Neural progenitor cell (in vitro differentiated cells): ENCODE data around the gene SMPD3. TPM values are rescaled to one million over a fixed set of nuclear protein-coding genes. Genes with fewer than 3 reads are reported as not detected.

ENCODE experiments used
- DNase-seq: peaks from one replicate; pipeline ENCODE4 v3.0.0-alpha.2; 2016; ENCODE audit warnings: low spot score
- H2AFZ ChIP-seq: fragments of 200-600 bp; sonication (generic); replicated peaks from 2 replicates; pipeline ENCODE4 v1.6.1; 2016; ENCODE audit warnings: antibody characterized with exemption
- H3F3A ChIP-seq: fragments of 200-600 bp; sonication (generic); 2 replicates; pipeline ENCODE4 v1.6.1; 2016; ENCODE audit warnings: antibody characterized with exemption, low read depth
- H3K27ac ChIP-seq: fragments of 200-600 bp; sonication (generic); 2 replicates; pipeline ENCODE4 v1.5.1; 2016; ENCODE audit warnings: mild to moderate bottlenecking
- H3K27me3 ChIP-seq: fragments of 200-600 bp; sonication (generic); 2 replicates; pipeline ENCODE4 v1.6.1; 2016; ENCODE audit warnings: mild to moderate bottlenecking, moderate library complexity
- H3K36me3 ChIP-seq: fragments of 200-600 bp; sonication (generic); 2 replicates; pipeline ENCODE4 v1.5.1; 2016
- H3K4me1 ChIP-seq: fragments of 200-600 bp; sonication (generic); 2 replicates; pipeline ENCODE4 v1.6.1; 2016; ENCODE audit warnings: mixed run types
- H3K4me2 ChIP-seq: fragments of 200-600 bp; sonication (generic); 2 replicates; pipeline ENCODE4 v1.6.1; 2016
- H3K4me3 ChIP-seq: fragments of 200-600 bp; sonication (generic); 2 replicates; pipeline ENCODE4 v1.5.1; 2016
- H3K79me2 ChIP-seq: fragments of 200-600 bp; sonication (generic); 2 replicates; pipeline ENCODE4 v1.6.1; 2016; ENCODE audit warnings: low read depth
- H3K9ac ChIP-seq: fragments of 200-600 bp; sonication (generic); 2 replicates; pipeline ENCODE4 v1.6.1; 2016
- H3K9me3 ChIP-seq: fragments of 200-600 bp; sonication (generic); 2 replicates; pipeline ENCODE4 v1.5.1; 2016; ENCODE audit warnings: low read depth
- H4K20me1 ChIP-seq: fragments of 200-600 bp; sonication (generic); 2 replicates; pipeline ENCODE4 v1.6.1; 2016; ENCODE audit warnings: low read depth
- H3K27ac Mint-ChIP-seq: 3 replicates; pipeline ENCODE4 v1.8.0; 2021; ENCODE audit warnings: mixed read lengths
- H3K27me3 Mint-ChIP-seq: 2 replicates; pipeline ENCODE4 v1.8.0; 2022; ENCODE audit warnings: low read depth, mild to moderate bottlenecking, inconsistent platforms, moderate library complexity, mixed read lengths; ENCODE audit not compliant: insufficient read depth
- H3K36me3 Mint-ChIP-seq: 3 replicates; pipeline ENCODE4 v1.8.0; 2021; ENCODE audit warnings: mixed read lengths
- H3K4me1 Mint-ChIP-seq: 3 replicates; pipeline ENCODE4 v1.8.0; 2021; ENCODE audit warnings: mixed read lengths
- H3K4me3 Mint-ChIP-seq: 3 replicates; pipeline ENCODE4 v1.8.0; 2021; ENCODE audit warnings: mild to moderate bottlenecking, moderate library complexity, mixed read lengths
- H3K9me3 Mint-ChIP-seq: 3 replicates; pipeline ENCODE4 v1.8.0; 2020; ENCODE audit warnings: mixed read lengths
- CTCF ChIP-seq: fragments of 200-600 bp; sonication (generic); IDR thresholded peaks from 2 replicates; pipeline ENCODE4 v1.5.1; 2017; ENCODE audit warnings: antibody characterized with exemption, mild to moderate bottlenecking
- EZH2 ChIP-seq: fragments of 200-600 bp; sonication (generic); IDR thresholded peaks from 2 replicates; pipeline ENCODE4 v1.6.1; 2017; ENCODE audit warnings: antibody characterized with exemption, mild to moderate bottlenecking, moderate library complexity
- EZH2phosphoT487 ChIP-seq: fragments of 200-600 bp; sonication (generic); IDR thresholded peaks from 2 replicates; pipeline ENCODE4 v1.6.1; 2017; ENCODE audit warnings: antibody characterized with exemption
- total RNA-seq: library from RNA; depleted of rRNA; stranded (reverse); fragments of >200 nt; gene quantifications from 2 replicates; pipeline ENCODE4 v1.2.3, GENCODE V29; 2015; ENCODE audit warnings: low replicate concordance

Gene SMPD3
- total RNA-seq, 1 donor from 2014 or later = not detected

- no peaks in the 10 kb centered on the region for H3K9me3 ChIP-seq
- no peak for DNase-seq
- Mint-ChIP-seq H3K4me1 (peaks cover 16% of the 10 kb centered on the region), H3K27me3 (peaks cover 7% of the 10 kb centered on the region), H3K27ac (no peak overlapping the region), H3K4me3 (no peak overlapping the region), H3K9me3 (no peaks in the 10 kb centered on the region), H3K36me3 (no peaks in the 10 kb centered on the region)
- no peak overlapping the region for H2AFZ ChIP-seq
- no peak overlapping the region for H3K4me3 ChIP-seq
- no peaks in the 10 kb centered on the region for H4K20me1 ChIP-seq
- H3K79me2 ChIP-seq = no peaks in the 10 kb centered on the region
- H3K36me3 ChIP-seq = no peaks in the 10 kb centered on the region
- TF ChIP-seq CTCF (no peak), EZH2 (no peak), EZH2phosphoT487 (no peak)
- H3K4me1 ChIP-seq = peaks cover 13% of the 10 kb centered on the region
- H3K27me3 ChIP-seq = no peaks in the 10 kb centered on the region
- no peaks in the 10 kb centered on the region for H3F3A ChIP-seq
- H3K9ac ChIP-seq = no peak overlapping the region
- no peak overlapping the region for H3K4me2 ChIP-seq
- H3K27ac ChIP-seq = no peak overlapping the region
Observed at GRCh38 chr16:68393333-68393732, 55.0 kb downstream of the SMPD3 start.

GRCh38 chr16:68389750-68390371 is 58.4 kb downstream of the SMPD3 start:
- no peaks in the 10 kb centered on the region for H3K79me2 ChIP-seq
- no peak overlapping the region for H3K27ac ChIP-seq
- H3K36me3 ChIP-seq = no peaks in the 10 kb centered on the region
- H3K4me2 ChIP-seq = no peak overlapping the region
- TF ChIP-seq EZH2 = no peak
- no peak for TF ChIP-seq EZH2phosphoT487
- TF ChIP-seq CTCF = no peak
- no peaks in the 10 kb centered on the region for H4K20me1 ChIP-seq
- no peaks in the 10 kb centered on the region for H3K36me3 Mint-ChIP-seq
- no peak overlapping the region for H3K4me3 Mint-ChIP-seq
- H3K9ac ChIP-seq = no peak overlapping the region
- no peaks in the 10 kb centered on the region for H3K9me3 Mint-ChIP-seq
- peaks cover 12% of the 10 kb centered on the region for H3K4me1 Mint-ChIP-seq
- H3K4me1 ChIP-seq = peaks cover 13% of the 10 kb centered on the region
- H3K9me3 ChIP-seq = no peaks in the 10 kb centered on the region
- H3K27ac Mint-ChIP-seq = peak overlapping the region; percentile 54
- no peaks in the 10 kb centered on the region for H3K27me3 ChIP-seq
- peaks cover 4% of the 10 kb centered on the region for H3K27me3 Mint-ChIP-seq
- no peak overlapping the region for H2AFZ ChIP-seq
- peaks cover 6% of the 10 kb centered on the region for H3F3A ChIP-seq
- DNase-seq = no peak
- H3K4me3 ChIP-seq = no peak overlapping the region

GRCh38 chr16:68389006-68389405 is 59.3 kb downstream of the SMPD3 start:
- Mint-ChIP-seq H3K4me3 (no peak overlapping the region), H3K27ac (no peak overlapping the region), H3K36me3 (no peaks in the 10 kb centered on the region), H3K9me3 (no peaks in the 10 kb centered on the region), H3K27me3 (peaks cover 5% of the 10 kb centered on the region), H3K4me1 (peaks cover 21% of the 10 kb centered on the region)
- no peaks in the 10 kb centered on the region for H4K20me1 ChIP-seq
- TF ChIP-seq EZH2phosphoT487 = no peak
- no peak for TF ChIP-seq EZH2
- no peak for TF ChIP-seq CTCF
- peaks cover 22% of the 10 kb centered on the region for H3K4me1 ChIP-seq
- no peak for DNase-seq
- no peaks in the 10 kb centered on the region for H3K27me3 ChIP-seq
- no peak overlapping the region for H3K4me3 ChIP-seq
- H2AFZ ChIP-seq = peak overlapping the region; percentile 5
- H3F3A ChIP-seq = peaks cover 13% of the 10 kb centered on the region
- no peak overlapping the region for H3K4me2 ChIP-seq
- no peaks in the 10 kb centered on the region for H3K9me3 ChIP-seq
- no peaks in the 10 kb centered on the region for H3K36me3 ChIP-seq
- H3K9ac ChIP-seq = no peak overlapping the region
- no peak overlapping the region for H3K27ac ChIP-seq
- no peaks in the 10 kb centered on the region for H3K79me2 ChIP-seq
